ENCODE results near the gene ZNF175. TPM values are rescaled to one million over a fixed set of nuclear protein-coding genes. Genes with fewer than 3 reads are reported as not detected.

Gene ZNF175
- total and polyA plus RNA-seq, 2 donors (not counting 3 experiments of a cell fraction or from before 2014, with no cell fraction given), result 4.9 to 16.5 TPM

DNA sequence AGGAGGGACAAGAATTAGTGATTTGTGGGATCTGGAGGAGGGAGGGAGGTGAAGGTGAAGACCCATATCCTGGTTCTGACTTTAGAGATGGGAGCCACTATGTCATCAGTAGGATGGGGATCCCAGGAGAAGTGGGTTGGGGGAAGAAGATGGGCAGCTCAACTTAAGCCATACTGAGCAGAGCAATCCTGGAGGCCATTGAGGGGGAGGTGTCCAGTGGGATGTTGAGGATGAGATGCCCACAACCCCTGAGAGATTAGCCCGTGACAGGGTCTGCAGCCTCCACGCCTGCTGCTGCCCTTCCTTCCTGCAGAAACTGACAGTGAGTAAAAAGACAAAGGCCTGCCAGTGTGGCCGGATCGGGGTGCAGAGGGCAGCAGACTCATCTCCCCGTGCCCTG, 28.4 kb upstream of the ZNF175 start:
- no TSS peak for BruUV-seq (replicated peaks)
- dilution Hi-C loops (cut with MboI; ENCODE audit: extremely low pct_ligation_motif_present, low sequenced_read_pairs), result no loop called here
- no peak for FAIRE-seq

DNA sequence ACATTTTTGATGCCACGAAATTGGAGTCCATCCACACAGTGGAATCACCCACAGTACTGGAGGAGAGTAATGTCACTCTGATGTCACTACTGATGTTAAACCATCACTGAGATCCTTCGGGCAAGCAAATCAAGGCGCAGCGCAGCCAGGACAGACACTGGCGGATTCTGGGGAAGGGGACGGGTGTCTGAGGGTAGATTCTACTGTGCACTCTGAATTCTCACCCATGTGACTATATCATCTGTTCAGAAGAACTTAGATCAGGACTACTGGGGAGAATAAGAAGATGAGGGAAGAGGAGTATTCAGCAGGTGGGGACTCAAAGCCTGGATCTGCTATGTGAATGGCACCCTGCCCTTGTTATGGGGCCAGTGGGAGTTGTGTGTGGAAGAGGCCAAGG, 27.0 kb upstream of the ZNF175 start:
- Histone ChIP-seq H4K20me1 (replicated peaks; ENCODE audit: control insufficient read depth, extremely low read depth, insufficient read depth, low read length) (no peaks in the 10 kb centered on the region), H3K4me2 (ENCODE audit: insufficient read depth, low read length) (no peak overlapping the region), H3K4me3 (replicated peaks in 1 of 3; ENCODE audit: insufficient read depth in 1 of 3, low read depth in 1 of 3, low read length in 3 of 3) (no peak overlapping the region), H3K79me2 (ENCODE audit: control insufficient read depth, insufficient read depth, low read length) (no peaks in the 10 kb centered on the region), H3K36me3 (ENCODE audit: control insufficient read depth in 2 of 2, extremely low read depth in 1 of 2, insufficient read depth in 2 of 2, low read length in 2 of 2) (no peaks in the 10 kb centered on the region), H3K27ac (ENCODE audit: insufficient read depth, low read depth, low read length) (no peak overlapping the region), H3K9me3 (replicated peaks; ENCODE audit: control insufficient read depth, insufficient read depth, low read length) (no peaks in the 10 kb centered on the region), H3K9me1 (replicated peaks; ENCODE audit: control insufficient read depth, extremely low read depth, insufficient read depth, low read length) (no peaks in the 10 kb centered on the region), H3K4me1 (ENCODE audit: control insufficient read depth, extremely low read depth, insufficient read depth, low read length) (peaks cover 28% of the 10 kb centered on the region), H2AFZ (ENCODE audit: low read depth, low read length) (no peak overlapping the region), H3K27me3 (ENCODE audit: control insufficient read depth in 2 of 2, insufficient read depth in 2 of 2, low read length in 2 of 2) (no peaks in the 10 kb centered on the region), H3K9ac (replicated peaks; ENCODE audit: extremely low read depth, insufficient read depth, low read length) (no peak overlapping the region)
- dilution Hi-C loops (cut with MboI; ENCODE audit: extremely low pct_ligation_motif_present, low sequenced_read_pairs), result no loop called here
- FAIRE-seq (no peak), DNase-seq (ENCODE audit: low read depth, low spot score) (no peak)
- intact Hi-C loops (cut with micrococcal nuclease), result no loop called here
- POLR2A ChIA-PET, result no interaction called here
- TF ChIP-seq GATA2 (IDR thresholded peaks at IDR 0.05; ENCODE audit: insufficient read depth, insufficient read length, low read depth, low read length) (no peak), MYC (IDR thresholded peaks at IDR 0.05; ENCODE audit: low read depth, low read length) (no peak), EZH2 (IDR thresholded peaks at IDR 0.05; ENCODE audit: borderline replicate concordance, low read depth, low read length, severe bottlenecking) (no peak), POLR2AphosphoS5 (IDR thresholded peaks at IDR 0.05; ENCODE audit: insufficient read depth, low read depth, low read length) (no peak), POLR2A (IDR thresholded peaks at IDR 0.05; ENCODE audit: low read depth, low read length) (no peak), JUN (IDR thresholded peaks at IDR 0.05; ENCODE audit: borderline replicate concordance, insufficient read depth, insufficient read length, low read depth) (no peak)
- TF ChIP-seq, protein P1, sequence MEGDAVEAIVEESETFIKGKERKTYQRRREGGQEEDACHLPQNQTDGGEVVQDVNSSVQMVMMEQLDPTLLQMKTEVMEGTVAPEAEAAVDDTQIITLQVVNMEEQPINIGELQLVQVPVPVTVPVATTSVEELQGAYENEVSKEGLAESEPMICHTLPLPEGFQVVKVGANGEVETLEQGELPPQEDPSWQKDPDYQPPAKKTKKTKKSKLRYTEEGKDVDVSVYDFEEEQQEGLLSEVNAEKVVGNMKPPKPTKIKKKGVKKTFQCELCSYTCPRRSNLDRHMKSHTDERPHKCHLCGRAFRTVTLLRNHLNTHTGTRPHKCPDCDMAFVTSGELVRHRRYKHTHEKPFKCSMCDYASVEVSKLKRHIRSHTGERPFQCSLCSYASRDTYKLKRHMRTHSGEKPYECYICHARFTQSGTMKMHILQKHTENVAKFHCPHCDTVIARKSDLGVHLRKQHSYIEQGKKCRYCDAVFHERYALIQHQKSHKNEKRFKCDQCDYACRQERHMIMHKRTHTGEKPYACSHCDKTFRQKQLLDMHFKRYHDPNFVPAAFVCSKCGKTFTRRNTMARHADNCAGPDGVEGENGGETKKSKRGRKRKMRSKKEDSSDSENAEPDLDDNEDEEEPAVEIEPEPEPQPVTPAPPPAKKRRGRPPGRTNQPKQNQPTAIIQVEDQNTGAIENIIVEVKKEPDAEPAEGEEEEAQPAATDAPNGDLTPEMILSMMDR (IDR thresholded peaks at IDR 0.05; ENCODE audit: extremely low read depth in 1 of 2, insufficient read depth in 1 of 2, low read depth in 1 of 2, low read length in 2 of 2), result no peak
- CTCF ChIA-PET, result no interaction called here
- no TSS peak for BruUV-seq (replicated peaks)

More for the DNA sequence above, 28.4 kb upstream of the ZNF175 start:
- ChIA-PET CTCF (no interaction called here), POLR2A (no interaction called here)
- intact Hi-C loops (cut with micrococcal nuclease), result no loop called here
- Histone ChIP-seq H3K9me3 (replicated peaks; ENCODE audit: control insufficient read depth, insufficient read depth, low read length) (no peaks in the 10 kb centered on the region), H3K4me3 (replicated peaks in 1 of 3; ENCODE audit: insufficient read depth in 1 of 3, low read depth in 1 of 3, low read length in 3 of 3) (no peak overlapping the region), H3K9me1 (replicated peaks; ENCODE audit: control insufficient read depth, extremely low read depth, insufficient read depth, low read length) (no peaks in the 10 kb centered on the region), H3K9ac (replicated peaks; ENCODE audit: extremely low read depth, insufficient read depth, low read length) (no peak overlapping the region), H3K27me3 (ENCODE audit: control insufficient read depth in 2 of 2, insufficient read depth in 2 of 2, low read length in 2 of 2) (peaks cover 0 to 3% of the 10 kb centered on the region in 2 experiments), H2AFZ (ENCODE audit: low read depth, low read length) (no peak overlapping the region), H4K20me1 (replicated peaks; ENCODE audit: control insufficient read depth, extremely low read depth, insufficient read depth, low read length) (no peaks in the 10 kb centered on the region), H3K4me2 (ENCODE audit: insufficient read depth, low read length) (no peak overlapping the region), H3K27ac (ENCODE audit: insufficient read depth, low read depth, low read length) (no peak overlapping the region), H3K4me1 (ENCODE audit: control insufficient read depth, extremely low read depth, insufficient read depth, low read length) (peaks cover 19% of the 10 kb centered on the region), H3K79me2 (ENCODE audit: control insufficient read depth, insufficient read depth, low read length) (no peaks in the 10 kb centered on the region), H3K36me3 (ENCODE audit: control insufficient read depth in 2 of 2, extremely low read depth in 1 of 2, insufficient read depth in 2 of 2, low read length in 2 of 2) (no peaks in the 10 kb centered on the region)
- no peak for DNase-seq (ENCODE audit: low read depth, low spot score)
- TF ChIP-seq MYC (IDR thresholded peaks at IDR 0.05; ENCODE audit: low read depth, low read length) (no peak), POLR2AphosphoS5 (IDR thresholded peaks at IDR 0.05; ENCODE audit: insufficient read depth, low read depth, low read length) (no peak), JUN (IDR thresholded peaks at IDR 0.05; ENCODE audit: borderline replicate concordance, insufficient read depth, insufficient read length, low read depth) (no peak), FOS (IDR thresholded peaks at IDR 0.05; ENCODE audit: borderline replicate concordance, insufficient read depth, low read length) (no peak), GATA2 (IDR thresholded peaks at IDR 0.05; ENCODE audit: insufficient read depth, insufficient read length, low read depth, low read length) (no peak), POLR2A (IDR thresholded peaks at IDR 0.05; ENCODE audit: low read depth, low read length) (no peak)
- TF ChIP-seq, protein P2, sequence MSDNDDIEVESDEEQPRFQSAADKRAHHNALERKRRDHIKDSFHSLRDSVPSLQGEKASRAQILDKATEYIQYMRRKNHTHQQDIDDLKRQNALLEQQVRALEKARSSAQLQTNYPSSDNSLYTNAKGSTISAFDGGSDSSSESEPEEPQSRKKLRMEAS (IDR thresholded peaks at IDR 0.05; ENCODE audit: insufficient read depth, insufficient read length), result no peak

All from endothelial cell of umbilical vein (primary cell).